Mesothelial cell of epicardium (in vitro differentiated cells): ENCODE results near the gene SHB. TPM values are rescaled to one million over a fixed set of nuclear protein-coding genes. Genes with fewer than 3 reads are reported as not detected.
A peak's percentile ranks its signal among the peaks of the same experiment; 100 is the strongest.

Experiments used
- DNase-seq, 2 experiments: peaks; one replicate each; pipeline ENCODE4 v3.0.0; 2021; ENCODE audit warnings: low spot score in 2 of 2; ENCODE audit not compliant: unreplicated experiment in 2 of 2
- H3K27ac Mint-ChIP-seq: 2 replicates; pipeline ENCODE4 v1.8.0; 2021; ENCODE audit warnings: mixed read lengths
- H3K27me3 Mint-ChIP-seq: 2 replicates; pipeline ENCODE4 v1.8.0; 2021; ENCODE audit warnings: low read depth, mixed read lengths
- H3K36me3 Mint-ChIP-seq: 2 replicates; pipeline ENCODE4 v1.8.0; 2021; ENCODE audit warnings: mixed read lengths
- H3K4me1 Mint-ChIP-seq: 2 replicates; pipeline ENCODE4 v1.8.0; 2021; ENCODE audit warnings: mixed read lengths
- H3K4me3 Mint-ChIP-seq: 2 replicates; pipeline ENCODE4 v1.8.0; 2021; ENCODE audit warnings: mild to moderate bottlenecking, moderate library complexity, mixed read lengths
- H3K9me3 Mint-ChIP-seq: 2 replicates; pipeline ENCODE4 v1.8.0; 2021; ENCODE audit warnings: mixed read lengths
- total RNA-seq: library from RNA; stranded (reverse); gene quantifications from 3 replicates; pipeline ENCODE4 v1.2.1, GENCODE V29; 2021
- TF ChIP-seq, protein P1 (sequence below): fragments of 200-600 bp; sonication (generic); IDR thresholded peaks from one replicate; pipeline ENCODE4 v1.5.0; 2021; ENCODE audit warnings: antibody characterized with exemption; ENCODE audit not compliant: unreplicated experiment

Gene SHB
- total RNA-seq, 1 donor from 2014 or later, result 35.5 TPM

DNA sequence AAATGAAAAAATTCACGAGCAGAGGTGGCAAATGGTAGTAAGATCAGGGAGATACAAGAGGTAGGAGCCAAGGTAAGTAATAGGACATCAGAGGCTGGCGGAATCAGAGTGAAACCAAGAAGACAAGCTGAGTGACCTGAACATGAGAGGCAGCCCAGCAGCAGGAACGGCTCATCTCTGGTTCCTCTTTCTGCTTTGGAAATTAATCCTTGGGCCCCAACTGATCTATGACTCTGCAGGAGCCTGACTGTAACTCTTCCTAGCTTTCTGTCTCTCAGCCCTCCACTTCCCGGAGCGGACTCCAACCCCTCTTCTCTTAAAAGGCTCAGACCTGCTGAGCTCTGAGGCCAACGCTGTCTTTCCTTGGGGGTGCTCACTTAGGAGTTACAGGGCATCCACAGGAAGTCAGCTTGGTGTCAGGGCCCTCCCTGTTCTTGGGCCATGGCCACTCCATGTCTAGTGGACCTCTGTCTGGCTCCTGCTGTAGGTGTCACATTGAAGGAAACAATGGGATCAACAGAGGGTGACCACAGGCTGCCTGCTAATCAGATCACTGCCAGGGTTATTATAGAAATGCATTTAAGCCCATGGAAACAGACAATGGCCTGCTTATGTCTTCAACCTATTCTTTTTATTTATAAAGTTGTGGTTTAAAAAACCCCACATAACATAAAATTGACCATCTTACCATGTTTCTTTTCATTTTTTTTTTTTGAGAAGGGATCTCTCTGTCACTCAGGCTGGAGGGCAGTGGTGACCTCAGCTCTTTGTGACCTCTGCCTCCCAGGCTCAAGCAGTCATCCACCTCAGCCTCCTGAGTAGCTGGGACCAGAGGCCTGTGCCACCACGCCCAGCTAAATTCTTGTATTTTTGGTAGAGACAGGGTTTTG is 22.5 kb upstream of the SHB start:
- peaks cover 4% of the 10 kb centered on the region for H3K4me1 Mint-ChIP-seq

DNA sequence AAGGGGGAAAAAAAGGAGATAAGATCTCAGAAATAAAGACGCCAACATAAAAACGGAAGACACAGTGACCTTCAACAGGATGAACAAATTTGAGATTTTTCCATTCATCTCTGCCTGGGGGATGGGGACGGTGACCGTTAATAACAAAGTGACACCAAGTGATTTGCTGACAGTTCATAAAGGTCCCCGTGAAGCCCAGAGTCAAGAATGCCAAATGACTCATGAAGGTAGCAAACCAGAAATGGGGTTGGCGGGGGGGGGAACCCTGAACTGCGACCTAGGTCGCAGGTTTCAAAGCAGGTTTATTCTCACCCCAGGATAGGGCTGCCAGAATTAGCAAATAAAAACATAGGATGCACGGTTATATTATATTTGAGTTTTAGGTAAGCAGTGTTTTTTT is 21.1 kb upstream of the SHB start:
- H3K27ac Mint-ChIP-seq, result no peak overlapping the region
- no peaks in the 10 kb centered on the region for H3K36me3 Mint-ChIP-seq
- no peak for DNase-seq
- TF ChIP-seq, protein P1, sequence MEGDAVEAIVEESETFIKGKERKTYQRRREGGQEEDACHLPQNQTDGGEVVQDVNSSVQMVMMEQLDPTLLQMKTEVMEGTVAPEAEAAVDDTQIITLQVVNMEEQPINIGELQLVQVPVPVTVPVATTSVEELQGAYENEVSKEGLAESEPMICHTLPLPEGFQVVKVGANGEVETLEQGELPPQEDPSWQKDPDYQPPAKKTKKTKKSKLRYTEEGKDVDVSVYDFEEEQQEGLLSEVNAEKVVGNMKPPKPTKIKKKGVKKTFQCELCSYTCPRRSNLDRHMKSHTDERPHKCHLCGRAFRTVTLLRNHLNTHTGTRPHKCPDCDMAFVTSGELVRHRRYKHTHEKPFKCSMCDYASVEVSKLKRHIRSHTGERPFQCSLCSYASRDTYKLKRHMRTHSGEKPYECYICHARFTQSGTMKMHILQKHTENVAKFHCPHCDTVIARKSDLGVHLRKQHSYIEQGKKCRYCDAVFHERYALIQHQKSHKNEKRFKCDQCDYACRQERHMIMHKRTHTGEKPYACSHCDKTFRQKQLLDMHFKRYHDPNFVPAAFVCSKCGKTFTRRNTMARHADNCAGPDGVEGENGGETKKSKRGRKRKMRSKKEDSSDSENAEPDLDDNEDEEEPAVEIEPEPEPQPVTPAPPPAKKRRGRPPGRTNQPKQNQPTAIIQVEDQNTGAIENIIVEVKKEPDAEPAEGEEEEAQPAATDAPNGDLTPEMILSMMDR, result no peak
- H3K4me1 Mint-ChIP-seq, result peaks cover 4% of the 10 kb centered on the region
- H3K27me3 Mint-ChIP-seq, result no peaks in the 10 kb centered on the region
- H3K4me3 Mint-ChIP-seq, result no peak overlapping the region
- H3K9me3 Mint-ChIP-seq, result no peaks in the 10 kb centered on the region

More for the DNA sequence above, 22.5 kb upstream of the SHB start:
- Mint-ChIP-seq H3K27me3 (no peaks in the 10 kb centered on the region), H3K36me3 (no peaks in the 10 kb centered on the region), H3K27ac (no peak overlapping the region), H3K4me3 (no peak overlapping the region), H3K9me3 (no peaks in the 10 kb centered on the region)
- no peak for DNase-seq
- TF ChIP-seq, protein P1, result no peak

DNA sequence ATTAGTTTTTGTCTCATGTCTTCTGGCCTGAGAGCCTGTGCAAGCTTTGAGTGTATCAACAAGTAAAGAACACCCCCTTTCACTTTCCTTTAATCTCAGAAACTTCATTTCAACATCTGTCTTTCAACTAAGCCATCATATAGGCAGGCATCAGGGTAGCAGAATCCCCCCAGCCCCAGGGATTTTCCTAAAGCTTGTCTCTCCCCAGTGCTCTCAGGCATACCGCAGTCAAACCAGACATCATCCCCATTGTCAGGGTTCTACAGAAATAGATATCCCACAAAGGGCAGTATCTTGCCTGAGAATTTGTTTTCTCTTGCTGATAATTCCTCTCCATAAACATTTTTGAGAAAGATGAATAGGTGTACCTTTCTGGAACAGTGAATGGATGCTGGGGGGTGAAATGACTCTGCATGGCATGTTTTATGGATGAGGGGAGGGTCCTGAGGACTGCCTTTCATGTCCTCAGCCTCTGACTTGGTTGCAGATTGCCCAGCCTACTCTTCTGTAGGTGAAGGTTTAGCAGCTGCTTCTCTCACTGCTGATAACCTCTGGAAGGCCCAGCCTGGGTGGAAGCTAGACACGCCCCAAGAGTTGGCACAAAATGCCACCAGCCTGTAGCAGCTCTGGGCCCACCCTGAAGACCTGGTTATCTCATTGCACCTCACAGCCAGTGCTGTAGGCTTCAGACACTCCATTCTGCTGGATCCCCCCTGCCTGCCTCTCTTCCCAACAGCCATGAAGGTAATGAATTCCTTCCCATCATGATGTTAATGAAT is 20.5 kb upstream of the SHB start:
- Mint-ChIP-seq H3K9me3 (no peaks in the 10 kb centered on the region), H3K4me3 (no peak overlapping the region), H3K27ac (no peak overlapping the region), H3K4me1 (peaks cover 4% of the 10 kb centered on the region), H3K36me3 (no peaks in the 10 kb centered on the region), H3K27me3 (no peaks in the 10 kb centered on the region)
- TF ChIP-seq, protein P1, result no peak
- no peak for DNase-seq

DNA sequence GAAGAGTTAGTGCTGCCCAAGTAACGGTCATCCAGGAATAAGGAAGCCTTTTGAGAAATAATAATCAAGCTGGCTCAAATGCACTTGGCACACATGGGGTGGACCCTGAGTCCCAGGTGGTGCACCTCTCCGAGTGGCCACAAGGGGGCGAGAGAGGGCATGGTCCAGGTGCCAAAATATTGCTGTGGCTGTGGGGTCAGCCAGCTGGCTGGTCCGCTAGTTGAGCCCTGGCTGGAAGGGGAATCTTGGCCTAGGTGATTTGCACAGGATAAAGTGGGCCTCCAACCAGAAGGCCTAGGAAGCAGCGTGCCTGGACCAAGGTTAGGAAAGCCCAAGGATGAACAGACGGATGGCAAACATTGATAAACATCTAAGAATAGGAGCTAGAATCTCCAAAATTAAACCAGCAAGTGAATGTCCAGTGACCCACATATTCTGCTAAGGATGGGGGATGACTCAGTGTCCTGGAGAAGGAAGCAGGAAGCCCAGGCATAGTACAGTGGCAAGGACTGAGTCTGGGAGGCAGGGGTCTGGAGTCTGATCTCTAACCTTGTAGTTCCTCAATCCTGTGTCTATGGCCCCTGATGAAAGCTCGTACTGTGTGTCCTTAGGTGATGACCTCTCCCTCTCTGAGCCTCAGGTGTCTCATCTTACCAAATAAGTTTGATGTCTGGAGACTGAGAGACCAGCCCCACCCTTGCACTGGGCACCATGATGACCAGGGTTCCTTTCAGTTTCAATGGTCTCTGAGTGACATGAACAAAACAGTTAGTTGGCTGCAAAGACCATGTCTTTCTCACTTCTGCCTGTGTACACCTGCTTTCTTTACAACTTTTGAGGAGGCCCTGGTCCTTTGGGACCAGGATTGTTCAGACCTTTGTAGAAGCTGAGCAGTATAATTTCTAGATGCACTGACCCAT is 19.2 kb upstream of the SHB start:
- Mint-ChIP-seq H3K4me3 (no peak overlapping the region), H3K27me3 (no peaks in the 10 kb centered on the region), H3K9me3 (no peaks in the 10 kb centered on the region), H3K4me1 (peaks cover 4% of the 10 kb centered on the region), H3K27ac (no peak overlapping the region), H3K36me3 (no peaks in the 10 kb centered on the region)
- TF ChIP-seq, protein P1, result peak; percentile 99
- DNase-seq, result peak; percentile 59 to 90

DNA sequence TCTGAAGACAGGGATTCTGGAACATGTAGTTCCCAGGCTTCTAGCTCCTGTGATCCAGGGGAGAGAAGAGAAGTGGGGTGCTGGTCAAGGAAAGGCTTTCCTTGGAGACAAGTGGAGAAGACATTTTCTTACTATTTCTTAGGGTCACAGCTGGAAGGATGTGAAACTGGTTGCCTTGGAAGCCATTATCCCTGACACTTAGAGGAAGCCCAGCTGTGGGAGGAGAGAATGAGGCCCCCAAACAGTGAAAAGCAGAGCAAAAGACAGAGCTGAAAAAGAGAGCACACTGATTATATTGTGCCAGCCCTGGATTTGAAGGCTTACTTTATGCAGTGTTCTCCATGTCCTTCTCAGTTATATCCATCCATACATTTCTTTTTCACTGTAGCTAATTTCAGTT is 17.5 kb upstream of the SHB start:
- H3K4me1 Mint-ChIP-seq, result peaks cover 4% of the 10 kb centered on the region
- no peaks in the 10 kb centered on the region for H3K9me3 Mint-ChIP-seq
- H3K27me3 Mint-ChIP-seq, result no peaks in the 10 kb centered on the region
- DNase-seq, result no peak
- H3K4me3 Mint-ChIP-seq, result no peak overlapping the region
- TF ChIP-seq, protein P1, result no peak
- H3K27ac Mint-ChIP-seq, result no peak overlapping the region
- H3K36me3 Mint-ChIP-seq, result no peaks in the 10 kb centered on the region
